GM12801 (cell line): ENCODE data around the gene CNGA2.

ENCODE experiments used
- CTCF ChIP-seq: IDR thresholded peaks from one replicate; pipeline ENCODE4 v1.5.1; 2011; ENCODE audit warnings: control low read depth; ENCODE audit not compliant: insufficient read length; ENCODE audit errors: extremely low read depth

Gene CNGA2

DNA sequence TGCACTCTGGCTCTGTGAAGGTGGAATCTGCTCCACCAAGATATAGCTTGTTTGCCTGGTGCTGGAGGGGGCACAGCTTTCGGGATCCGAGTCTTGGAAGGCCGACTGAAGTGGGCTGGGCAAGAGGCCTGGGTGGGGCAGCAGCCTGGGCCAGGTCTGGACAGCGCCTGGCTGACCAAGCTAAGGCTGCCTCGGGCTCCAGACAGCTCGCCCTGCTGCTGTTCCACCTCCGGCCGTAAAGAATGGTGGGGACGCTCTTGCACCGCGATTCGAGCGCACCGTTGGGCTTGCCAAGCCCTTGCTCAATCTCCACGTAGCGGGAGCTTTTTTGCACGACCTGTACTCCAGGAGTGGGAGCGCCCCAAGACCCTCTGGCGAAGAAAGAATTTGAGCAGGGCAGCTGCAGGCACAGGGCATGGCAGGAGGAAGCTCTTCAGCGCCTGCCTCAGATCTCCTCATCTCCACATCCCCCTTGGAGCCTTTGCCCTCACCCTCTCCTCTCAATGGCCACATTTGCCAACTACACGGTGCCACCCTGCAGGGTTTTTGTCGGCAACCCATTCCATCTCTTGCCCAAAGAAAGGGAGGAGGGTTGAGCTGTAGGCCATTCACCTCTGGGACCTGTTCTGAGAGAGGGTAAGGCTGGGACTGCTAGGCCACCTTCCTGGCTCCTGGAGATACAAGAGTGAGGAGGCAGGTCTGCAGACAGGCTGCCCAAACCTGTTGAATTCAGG, 18.9 kb downstream of the CNGA2 start:
- no peak for TF ChIP-seq CTCF

GRCh38 chrX:151754047-151754429, 19.5 kb downstream of the CNGA2 start:
- TF ChIP-seq CTCF: no peak

DNA sequence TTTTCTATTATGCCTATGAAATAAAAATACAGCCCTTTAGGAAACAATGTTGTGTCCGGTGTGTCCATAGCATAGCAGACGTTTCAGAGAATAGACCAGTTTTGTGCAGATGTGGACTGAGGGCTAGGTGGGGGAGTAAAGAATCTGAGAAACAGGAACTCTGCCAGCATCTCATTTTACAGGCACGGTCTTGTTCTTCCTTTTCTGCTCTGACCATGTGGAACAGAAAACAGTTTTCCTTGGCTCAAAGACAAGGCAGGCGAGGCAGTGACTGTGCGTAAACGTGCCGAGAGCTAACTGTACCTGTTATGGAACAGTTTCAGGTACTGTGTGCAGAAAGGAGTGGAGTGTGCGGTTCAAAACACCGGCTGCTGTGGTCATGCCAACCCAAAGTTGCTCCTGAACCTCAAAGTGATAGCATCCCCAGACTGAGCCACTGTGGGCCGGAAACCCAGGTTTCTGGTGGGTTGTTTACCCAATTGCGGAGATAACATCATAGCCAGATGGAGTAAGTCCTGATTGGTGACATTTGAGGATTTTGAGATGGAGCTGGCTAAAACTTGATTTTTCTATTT, 20.2 kb downstream of the CNGA2 start:
- no peak for TF ChIP-seq CTCF

DNA sequence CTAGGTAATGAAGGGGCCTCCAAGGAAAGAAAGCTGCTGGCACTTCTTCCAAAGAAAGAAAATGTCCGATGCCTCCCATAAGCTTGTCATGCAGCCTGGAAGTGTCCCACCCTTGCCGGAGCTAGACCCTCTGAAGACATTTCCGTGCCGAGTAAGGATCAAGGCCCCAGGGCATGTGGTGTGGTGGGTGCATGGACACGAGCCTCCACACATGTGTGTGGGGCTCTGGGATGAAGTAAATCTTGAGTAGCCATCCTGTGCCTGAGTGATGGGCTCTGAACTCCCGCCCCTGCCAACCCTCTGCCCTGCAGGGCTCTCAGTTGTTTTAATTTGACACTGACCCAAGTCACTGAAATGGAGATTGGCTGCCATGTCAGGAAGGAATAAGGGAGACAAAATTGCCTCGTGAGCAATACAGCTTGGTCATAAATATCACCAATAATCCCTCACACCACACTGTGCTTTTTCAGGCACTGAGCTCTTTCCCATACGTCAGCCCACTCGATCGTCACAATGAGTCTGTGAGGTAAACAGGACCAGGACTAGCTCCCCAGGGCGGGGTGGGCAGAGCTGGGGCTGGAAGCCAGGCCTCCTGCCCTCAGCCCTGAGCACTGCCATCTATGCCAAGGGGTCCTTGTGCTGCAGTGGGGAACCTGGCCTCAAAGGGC, 24.6 kb downstream of the CNGA2 start:
- no peak for TF ChIP-seq CTCF

- TF ChIP-seq CTCF: no peak
These were observed 28.3 kb downstream of the CNGA2 start for GRCh38 chrX:151762802-151763201.

GRCh38 chrX:151763711-151764110, 29.2 kb downstream of the CNGA2 start:
- no peak for TF ChIP-seq CTCF

DNA sequence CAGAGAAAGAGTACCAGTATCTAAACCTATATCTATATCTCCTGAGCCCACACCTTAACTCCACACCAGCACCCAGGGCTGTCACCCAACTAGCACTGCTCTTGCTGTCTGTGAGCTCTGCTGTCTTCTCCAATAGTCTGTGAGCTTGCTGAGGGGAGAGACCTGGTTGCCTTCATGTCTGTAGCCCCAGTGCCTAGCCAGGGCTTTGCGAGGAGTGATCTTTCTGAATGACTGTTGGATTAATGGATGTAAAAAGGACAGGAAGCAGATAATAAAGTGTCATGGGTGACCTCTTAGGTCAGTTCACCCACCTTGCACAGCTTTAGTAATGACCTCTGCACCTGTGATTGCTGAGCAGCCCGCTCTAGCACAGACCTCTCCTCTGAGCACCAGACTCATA, 30.5 kb downstream of the CNGA2 start:
- no peak for TF ChIP-seq CTCF
